Keratinocyte (primary cell): Measurements from ENCODE around the gene MBD3L3. TPM values are rescaled to one million over a fixed set of nuclear protein-coding genes. Genes with fewer than 3 reads are reported as not detected.
A peak's percentile ranks its signal among the peaks of the same experiment; 100 is the strongest.

Experiments
- DNase-seq: peaks from one replicate; pipeline ENCODE4 v3.0.0-alpha.2; 2011; ENCODE audit warnings: low read depth, missing footprints, low spot score
- FAIRE-seq: peaks from 2 replicates; lab custom pipeline; 2011; peaks lifted over from hg19 to GRCh38; lab: Jason Lieb, UNC
- H2AFZ ChIP-seq: 2 replicates; pipeline ENCODE4 v1.6.0; 2012; ENCODE audit warnings: low read length, control low read depth, inconsistent platforms; ENCODE audit not compliant: control insufficient read depth
- H3K27ac ChIP-seq: 2 replicates; pipeline ENCODE4 v1.5.1; 2011; ENCODE audit warnings: low read length; ENCODE audit not compliant: control insufficient read depth, insufficient read depth
- H3K27me3 ChIP-seq: 3 replicates; pipeline ENCODE4 v1.6.0; 2011; ENCODE audit warnings: low read length; ENCODE audit not compliant: control insufficient read depth, insufficient read depth; ENCODE audit errors: extremely low read depth
- H3K36me3 ChIP-seq, 2 experiments: 2 replicates in 1 of 2; 3 replicates in 1 of 2; pipeline ENCODE4 v1.5.1; 2011; ENCODE audit warnings: low read length in 2 of 2, mild to moderate bottlenecking in 1 of 2; ENCODE audit not compliant: control insufficient read depth in 2 of 2, insufficient read depth in 2 of 2; ENCODE audit errors: extremely low read depth in 1 of 2
- H3K4me1 ChIP-seq: 3 replicates; pipeline ENCODE4 v1.5.1; 2011; ENCODE audit warnings: low read length; ENCODE audit not compliant: control insufficient read depth, insufficient read depth; ENCODE audit errors: extremely low read depth
- H3K4me2 ChIP-seq: 3 replicates; pipeline ENCODE4 v1.6.0; 2011; ENCODE audit warnings: low read depth, low read length; ENCODE audit not compliant: control insufficient read depth, insufficient read depth; ENCODE audit errors: extremely low read depth
- H3K4me3 ChIP-seq, 3 experiments: fragments of 200-600 bp in 1 of 3; sonication (generic) in 1 of 3; 2 replicates in 2 of 3; 3 replicates in 1 of 3; pipeline ENCODE4 v1.5.1; 2011 to 2016; ENCODE audit warnings: low read length in 3 of 3, mild to moderate bottlenecking in 3 of 3, control low read depth in 2 of 3, inconsistent platforms in 1 of 3, low read depth in 1 of 3, mixed read lengths in 1 of 3, mixed run types in 1 of 3, moderate library complexity in 1 of 3; ENCODE audit not compliant: control insufficient read depth in 2 of 3, insufficient read depth in 2 of 3; ENCODE audit errors: extremely low read depth in 1 of 3
- H3K79me2 ChIP-seq: 2 replicates; pipeline ENCODE4 v1.6.0; 2012; ENCODE audit warnings: low read length; ENCODE audit not compliant: control insufficient read depth, insufficient read depth
- H3K9ac ChIP-seq: 3 replicates; pipeline ENCODE4 v1.6.0; 2011; ENCODE audit warnings: low read length; ENCODE audit not compliant: control insufficient read depth, insufficient read depth; ENCODE audit errors: extremely low read depth
- H3K9me1 ChIP-seq: 3 replicates; pipeline ENCODE4 v1.6.0; 2011; ENCODE audit warnings: low read length; ENCODE audit not compliant: control insufficient read depth, insufficient read depth; ENCODE audit errors: extremely low read depth
- H3K9me3 ChIP-seq: 2 replicates; pipeline ENCODE4 v1.5.1; 2012; ENCODE audit warnings: low read depth, low read length; ENCODE audit not compliant: control insufficient read depth
- H4K20me1 ChIP-seq: 3 replicates; pipeline ENCODE4 v1.6.0; 2011; ENCODE audit warnings: low read length; ENCODE audit not compliant: control insufficient read depth, insufficient read depth; ENCODE audit errors: extremely low read depth
- EZH2 ChIP-seq: IDR thresholded peaks from one replicate; pipeline ENCODE4 v1.6.1; 2012; ENCODE audit warnings: inconsistent platforms, mild to moderate bottlenecking, low read length, moderate library complexity
- dilution Hi-C: fragments of 300-500 bp; cut with MboI; formaldehyde crosslinking; loops from one replicate; pipeline ENCODE4 v1.7.0; 2020; ENCODE audit warnings: low sequenced_read_pairs; ENCODE audit not compliant: extremely low pct_ligation_motif_present
- polyA plus RNA-seq, 5 experiments: library from polyadenylated mRNA; depleted of rRNA in 3 of 5; stranded (reverse) in 3 of 5; stranded (forward) in 1 of 5; unstranded in 1 of 5; fragments of >200 nt; gene quantifications; 1 replicate in 1 of 5; 2 replicates in 3 of 5; 3 replicates in 1 of 5; pipeline versions ENCODE4 v1.2.1 to v1.2.3, GENCODE V29; 2011 to 2012; ENCODE audit warnings: missing spikeins in 2 of 5, low read depth in 1 of 5, low replicate concordance in 1 of 5
- TF ChIP-seq, protein P1 (sequence below), 3 experiments: IDR thresholded peaks in 1 of 3; conservative IDR thresholded peaks in 1 of 3; optimal IDR thresholded peaks in 1 of 3; 2 replicates in 2 of 3; 3 replicates in 1 of 3; pipeline versions ENCODE3 to v1.5.1; 2011; ENCODE audit warnings: low read length in 3 of 3, mild to moderate bottlenecking in 3 of 3, moderate library complexity in 2 of 3, control low read depth in 1 of 3, inconsistent platforms in 1 of 3; ENCODE audit not compliant: insufficient read depth in 2 of 3; ENCODE audit errors: extremely low read depth in 1 of 3

MBD3L3 gene
- polyA plus RNA-seq, 1 donor (not counting 4 experiments of a cell fraction or from before 2014, with no cell fraction given): not detected

DNA sequence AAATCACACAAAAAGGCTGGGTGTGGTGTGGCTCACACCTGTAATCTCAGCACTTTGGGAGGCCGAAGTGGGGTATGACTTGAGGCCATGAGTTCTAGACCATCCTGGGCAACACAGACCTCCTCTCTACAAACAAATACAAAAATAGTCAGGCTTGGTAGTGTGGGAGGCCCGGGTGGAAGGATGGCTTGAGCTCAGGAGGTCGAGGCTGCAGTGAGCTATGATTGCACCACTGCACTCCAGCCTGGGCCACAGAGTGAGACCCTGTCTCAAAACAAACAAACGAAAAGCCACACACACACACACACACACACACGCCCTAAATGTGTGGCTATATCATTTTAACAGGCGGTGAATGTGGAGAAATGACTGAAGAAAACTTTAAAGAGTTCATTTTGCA, 10.1 kb upstream of the MBD3L3 start:
- Histone ChIP-seq H3K9me1 (no peaks in the 10 kb centered on the region), H3K9ac (no peak overlapping the region), H3K4me2 (peak overlapping the region; percentile 46), H3K27ac (no peak overlapping the region), H3K9me3 (no peaks in the 10 kb centered on the region), H3K4me1 (peaks cover 6% of the 10 kb centered on the region), H2AFZ (peak overlapping the region; percentile 61), H4K20me1 (no peaks in the 10 kb centered on the region), H3K79me2 (peaks cover 11% of the 10 kb centered on the region), H3K36me3 (peaks cover 11 to 12% of the 10 kb centered on the region in 2 experiments), H3K27me3 (no peaks in the 10 kb centered on the region), H3K4me3 (no peak overlapping the region)
- dilution Hi-C loops: no loop called here
- no peak for DNase-seq
- TF ChIP-seq, protein P1, sequence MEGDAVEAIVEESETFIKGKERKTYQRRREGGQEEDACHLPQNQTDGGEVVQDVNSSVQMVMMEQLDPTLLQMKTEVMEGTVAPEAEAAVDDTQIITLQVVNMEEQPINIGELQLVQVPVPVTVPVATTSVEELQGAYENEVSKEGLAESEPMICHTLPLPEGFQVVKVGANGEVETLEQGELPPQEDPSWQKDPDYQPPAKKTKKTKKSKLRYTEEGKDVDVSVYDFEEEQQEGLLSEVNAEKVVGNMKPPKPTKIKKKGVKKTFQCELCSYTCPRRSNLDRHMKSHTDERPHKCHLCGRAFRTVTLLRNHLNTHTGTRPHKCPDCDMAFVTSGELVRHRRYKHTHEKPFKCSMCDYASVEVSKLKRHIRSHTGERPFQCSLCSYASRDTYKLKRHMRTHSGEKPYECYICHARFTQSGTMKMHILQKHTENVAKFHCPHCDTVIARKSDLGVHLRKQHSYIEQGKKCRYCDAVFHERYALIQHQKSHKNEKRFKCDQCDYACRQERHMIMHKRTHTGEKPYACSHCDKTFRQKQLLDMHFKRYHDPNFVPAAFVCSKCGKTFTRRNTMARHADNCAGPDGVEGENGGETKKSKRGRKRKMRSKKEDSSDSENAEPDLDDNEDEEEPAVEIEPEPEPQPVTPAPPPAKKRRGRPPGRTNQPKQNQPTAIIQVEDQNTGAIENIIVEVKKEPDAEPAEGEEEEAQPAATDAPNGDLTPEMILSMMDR (optimal IDR thresholded peaks at IDR 0.05 in 1 of 3, IDR thresholded peaks at IDR 0.05 in 1 of 3, conservative IDR thresholded peaks at IDR 0.05 in 1 of 3; ENCODE audit: extremely low read depth in 1 of 3, insufficient read depth in 2 of 3, low read length in 3 of 3): no peak
- TF ChIP-seq EZH2: no peak
- FAIRE-seq: no peak

DNA sequence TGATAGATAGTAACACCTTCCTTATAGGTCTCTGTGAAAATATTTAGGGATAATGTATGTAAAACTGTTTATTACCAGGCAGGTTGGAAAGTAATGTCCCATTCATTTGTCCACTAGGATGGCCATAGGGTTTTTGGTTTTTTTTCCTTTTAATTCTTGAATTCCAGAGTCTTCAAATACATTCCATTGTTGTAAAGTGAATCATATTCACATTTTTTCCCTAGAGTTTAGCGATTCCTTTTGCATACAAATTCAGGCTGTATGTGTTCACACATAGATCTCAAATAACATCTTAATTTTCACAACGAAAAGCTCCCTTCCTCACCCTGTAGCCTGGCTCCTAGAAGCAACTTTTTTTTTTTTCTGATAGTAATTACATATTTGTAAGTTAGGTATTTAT, 9.2 kb upstream of the MBD3L3 start:
- H3K27ac ChIP-seq: no peak overlapping the region
- H3K9ac ChIP-seq: no peak overlapping the region
- TF ChIP-seq, protein P1 (optimal IDR thresholded peaks at IDR 0.05 in 1 of 3, IDR thresholded peaks at IDR 0.05 in 1 of 3, conservative IDR thresholded peaks at IDR 0.05 in 1 of 3; ENCODE audit: extremely low read depth in 1 of 3, insufficient read depth in 2 of 3, low read length in 3 of 3): no peak
- TF ChIP-seq EZH2: no peak
- no peak for DNase-seq
- no peak overlapping the region for H3K4me3 ChIP-seq
- H3K36me3 ChIP-seq: peaks cover 6 to 8% of the 10 kb centered on the region in 2 experiments
- no peaks in the 10 kb centered on the region for H3K27me3 ChIP-seq
- H3K9me3 ChIP-seq: no peaks in the 10 kb centered on the region
- H2AFZ ChIP-seq: no peak overlapping the region
- FAIRE-seq: no peak
- peaks cover 11% of the 10 kb centered on the region for H3K79me2 ChIP-seq
- no peak overlapping the region for H3K4me2 ChIP-seq
- peaks cover 6% of the 10 kb centered on the region for H3K4me1 ChIP-seq
- H3K9me1 ChIP-seq: no peaks in the 10 kb centered on the region
- dilution Hi-C loops: no loop called here
- no peaks in the 10 kb centered on the region for H4K20me1 ChIP-seq
